T-helper 1 cell treated with Interleukin-12 subunit alpha and Interleukin-12 subunit beta and Interleukin-4 antibody, amounts not matched to agents 30 μg/mL and 1 μg/mL, for 36 hours (primary cell): ENCODE data around the gene SBNO2.

Experiments used
- H3K27ac Mint-ChIP-seq: one replicate; pipeline ENCODE4 v1.8.0; 2021; ENCODE audit warnings: mild to moderate bottlenecking, mixed read lengths
- H3K27me3 Mint-ChIP-seq: one replicate; pipeline ENCODE4 v1.8.0; 2021; ENCODE audit warnings: low read depth, mixed read lengths
- H3K36me3 Mint-ChIP-seq: one replicate; pipeline ENCODE4 v1.8.0; 2021; ENCODE audit warnings: low read depth, mixed read lengths
- H3K4me1 Mint-ChIP-seq: one replicate; pipeline ENCODE4 v1.8.0; 2021; ENCODE audit warnings: low read depth, mixed read lengths
- H3K4me3 Mint-ChIP-seq: one replicate; pipeline ENCODE4 v1.8.0; 2021; ENCODE audit warnings: mild to moderate bottlenecking, moderate library complexity, mixed read lengths
- H3K9me3 Mint-ChIP-seq: one replicate; pipeline ENCODE4 v1.8.0; 2021; ENCODE audit warnings: mixed read lengths

Gene SBNO2

DNA sequence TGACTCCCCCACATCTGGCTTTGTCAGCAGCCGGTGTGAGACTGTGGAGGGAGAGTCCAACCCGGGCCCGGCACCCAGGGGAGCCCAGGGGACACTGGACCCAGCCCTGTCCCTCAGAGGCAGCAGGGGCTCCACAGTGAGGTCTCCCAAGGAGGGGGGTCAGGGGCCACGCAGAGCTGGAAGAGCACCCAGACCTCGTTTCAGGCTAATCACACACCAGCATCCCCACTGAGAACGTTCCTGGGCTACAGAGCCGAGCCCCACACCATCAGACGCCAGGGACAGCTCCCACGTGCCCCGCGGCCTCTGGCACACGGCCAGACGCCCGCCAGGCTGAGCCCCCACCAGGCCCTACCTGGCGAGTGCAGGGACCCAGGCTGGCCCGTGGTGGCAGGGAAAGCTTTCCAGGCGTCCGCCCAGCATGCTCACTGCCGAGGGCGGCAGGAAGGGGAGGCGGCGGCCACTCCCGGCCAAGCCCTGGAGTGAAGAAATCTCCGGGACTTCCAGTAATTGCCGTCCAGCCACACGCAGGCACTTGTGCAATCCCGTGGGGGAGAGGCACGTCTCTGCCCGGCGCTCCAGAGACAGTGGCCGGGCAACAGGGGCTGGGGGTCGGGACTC is 19.2 kb downstream of the SBNO2 start:
- H3K36me3 Mint-ChIP-seq = peaks cover 3% of the 10 kb centered on the region
- H3K9me3 Mint-ChIP-seq = no peaks in the 10 kb centered on the region
- H3K27ac Mint-ChIP-seq = no peak overlapping the region

GRCh38 chr19:1153891-1154730 is 20.0 kb downstream of the SBNO2 start:
- Mint-ChIP-seq H3K4me3 (no peak overlapping the region), H3K36me3 (peaks cover 6% of the 10 kb centered on the region), H3K27me3 (no peaks in the 10 kb centered on the region), H3K9me3 (no peaks in the 10 kb centered on the region), H3K4me1 (peaks cover 2% of the 10 kb centered on the region), H3K27ac (no peak overlapping the region)

More for the DNA sequence above, 19.2 kb downstream of the SBNO2 start:
- no peaks in the 10 kb centered on the region for H3K27me3 Mint-ChIP-seq
- no peaks in the 10 kb centered on the region for H3K4me1 Mint-ChIP-seq
- H3K4me3 Mint-ChIP-seq = no peak overlapping the region

DNA sequence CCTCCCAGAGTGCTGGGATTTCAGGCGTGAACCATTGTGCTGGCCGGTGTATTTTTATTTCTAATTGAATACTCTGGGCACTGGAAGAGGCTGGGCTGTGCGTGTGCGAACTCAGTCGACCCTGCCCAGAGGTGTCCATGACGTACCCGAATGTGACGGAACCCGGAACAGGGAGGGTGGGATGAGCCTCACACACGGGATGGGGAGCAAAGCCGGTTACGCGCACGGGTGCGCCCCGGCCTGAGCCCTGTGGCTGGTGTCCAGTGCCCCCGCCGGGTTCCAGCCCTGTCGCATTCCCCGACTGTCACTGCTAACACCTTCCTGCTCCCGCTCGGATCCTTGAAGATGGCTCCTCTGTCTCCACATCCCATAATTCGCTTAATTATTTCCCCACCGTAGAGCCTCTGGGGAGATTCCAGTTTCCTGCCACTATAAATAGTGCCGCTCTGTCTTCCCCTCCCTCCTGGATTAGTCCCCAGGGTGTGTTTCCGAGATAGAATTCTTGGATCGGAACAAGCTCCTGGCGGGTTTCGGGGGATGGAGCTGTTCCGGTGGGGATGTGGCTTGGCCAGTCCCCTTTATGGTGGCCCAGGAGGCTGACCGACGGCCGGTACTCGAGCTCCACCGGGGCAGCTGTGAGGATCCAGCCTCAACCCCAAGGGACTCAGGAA is 22.0 kb downstream of the SBNO2 start:
- Mint-ChIP-seq H3K4me1 (peaks cover 2% of the 10 kb centered on the region), H3K4me3 (no peak overlapping the region), H3K9me3 (no peaks in the 10 kb centered on the region), H3K27me3 (no peaks in the 10 kb centered on the region), H3K27ac (no peak overlapping the region), H3K36me3 (peaks cover 7% of the 10 kb centered on the region)

DNA sequence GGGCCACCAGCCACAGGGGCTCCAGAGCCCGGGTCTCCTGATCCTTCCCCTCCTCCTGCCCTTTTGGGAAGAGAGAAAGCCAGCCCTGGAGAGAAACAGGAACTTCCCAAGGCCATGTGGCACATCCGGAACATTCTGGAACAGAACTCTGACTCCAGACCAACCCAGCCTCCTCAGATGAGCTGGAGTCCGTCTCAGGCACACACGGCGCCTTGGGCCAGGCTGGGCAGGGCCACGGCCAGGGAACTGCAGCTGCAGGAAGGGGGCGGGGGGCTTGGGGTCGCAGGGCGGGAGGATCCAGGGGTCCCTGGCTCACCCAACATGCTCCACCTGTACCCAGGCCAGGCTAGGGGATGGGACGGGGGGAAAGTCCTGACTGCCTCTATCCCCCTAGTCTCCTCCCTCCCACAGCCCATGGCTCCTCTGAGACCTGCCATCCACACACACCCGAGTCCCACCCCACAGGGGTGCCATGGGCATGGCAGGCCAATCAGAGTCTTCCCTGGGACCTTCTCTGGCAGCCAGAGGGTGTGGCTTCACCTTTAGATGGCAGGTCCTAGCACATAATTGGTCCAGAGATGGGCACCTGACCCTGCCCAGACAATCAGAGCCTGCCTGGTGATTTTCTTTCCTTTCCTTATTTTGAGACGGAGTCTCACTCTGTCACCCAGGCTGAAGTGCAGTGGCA is 22.9 kb downstream of the SBNO2 start:
- H3K9me3 Mint-ChIP-seq = no peaks in the 10 kb centered on the region
- no peaks in the 10 kb centered on the region for H3K27me3 Mint-ChIP-seq
- H3K27ac Mint-ChIP-seq = no peak overlapping the region
- H3K4me1 Mint-ChIP-seq = peaks cover 2% of the 10 kb centered on the region
- H3K36me3 Mint-ChIP-seq = peaks cover 7% of the 10 kb centered on the region
- no peak overlapping the region for H3K4me3 Mint-ChIP-seq

GRCh38 chr19:1150333-1151036 is 23.6 kb downstream of the SBNO2 start:
- Mint-ChIP-seq H3K4me1 (peaks cover 2% of the 10 kb centered on the region), H3K36me3 (peaks cover 8% of the 10 kb centered on the region), H3K27ac (no peak overlapping the region), H3K4me3 (no peak overlapping the region), H3K27me3 (no peaks in the 10 kb centered on the region), H3K9me3 (no peaks in the 10 kb centered on the region)

- Mint-ChIP-seq H3K9me3 (no peaks in the 10 kb centered on the region), H3K27ac (no peak overlapping the region), H3K4me3 (no peak overlapping the region), H3K36me3 (peaks cover 14% of the 10 kb centered on the region), H3K4me1 (peaks cover 2% of the 10 kb centered on the region), H3K27me3 (no peaks in the 10 kb centered on the region)
These were observed 24.6 kb downstream of the SBNO2 start for GRCh38 chr19:1149259-1150045.

- H3K9me3 Mint-ChIP-seq = no peaks in the 10 kb centered on the region
- no peak overlapping the region for H3K4me3 Mint-ChIP-seq
- H3K36me3 Mint-ChIP-seq = peaks cover 23% of the 10 kb centered on the region
- peaks cover 2% of the 10 kb centered on the region for H3K4me1 Mint-ChIP-seq
- no peaks in the 10 kb centered on the region for H3K27me3 Mint-ChIP-seq
- no peak overlapping the region for H3K27ac Mint-ChIP-seq
These were observed 26.0 kb downstream of the SBNO2 start for GRCh38 chr19:1147934-1148549.

GRCh38 chr19:1146858-1147780 is 26.9 kb downstream of the SBNO2 start:
- H3K36me3 Mint-ChIP-seq = peaks cover 26% of the 10 kb centered on the region
- H3K4me1 Mint-ChIP-seq = peaks cover 2% of the 10 kb centered on the region

GRCh38 chr19:1146412-1146699 is 27.7 kb downstream of the SBNO2 start:
- Mint-ChIP-seq H3K4me3 (no peak overlapping the region), H3K27ac (no peak overlapping the region), H3K36me3 (peaks cover 28% of the 10 kb centered on the region), H3K27me3 (no peaks in the 10 kb centered on the region), H3K4me1 (peaks cover 5% of the 10 kb centered on the region), H3K9me3 (peaks cover 5% of the 10 kb centered on the region)

More at GRCh38 chr19:1146858-1147780, 26.9 kb downstream of the SBNO2 start:
- peaks cover under 1% of the 10 kb centered on the region for H3K9me3 Mint-ChIP-seq
- no peak overlapping the region for H3K4me3 Mint-ChIP-seq
- H3K27me3 Mint-ChIP-seq = no peaks in the 10 kb centered on the region
- H3K27ac Mint-ChIP-seq = peak overlapping the region; percentile 39

DNA sequence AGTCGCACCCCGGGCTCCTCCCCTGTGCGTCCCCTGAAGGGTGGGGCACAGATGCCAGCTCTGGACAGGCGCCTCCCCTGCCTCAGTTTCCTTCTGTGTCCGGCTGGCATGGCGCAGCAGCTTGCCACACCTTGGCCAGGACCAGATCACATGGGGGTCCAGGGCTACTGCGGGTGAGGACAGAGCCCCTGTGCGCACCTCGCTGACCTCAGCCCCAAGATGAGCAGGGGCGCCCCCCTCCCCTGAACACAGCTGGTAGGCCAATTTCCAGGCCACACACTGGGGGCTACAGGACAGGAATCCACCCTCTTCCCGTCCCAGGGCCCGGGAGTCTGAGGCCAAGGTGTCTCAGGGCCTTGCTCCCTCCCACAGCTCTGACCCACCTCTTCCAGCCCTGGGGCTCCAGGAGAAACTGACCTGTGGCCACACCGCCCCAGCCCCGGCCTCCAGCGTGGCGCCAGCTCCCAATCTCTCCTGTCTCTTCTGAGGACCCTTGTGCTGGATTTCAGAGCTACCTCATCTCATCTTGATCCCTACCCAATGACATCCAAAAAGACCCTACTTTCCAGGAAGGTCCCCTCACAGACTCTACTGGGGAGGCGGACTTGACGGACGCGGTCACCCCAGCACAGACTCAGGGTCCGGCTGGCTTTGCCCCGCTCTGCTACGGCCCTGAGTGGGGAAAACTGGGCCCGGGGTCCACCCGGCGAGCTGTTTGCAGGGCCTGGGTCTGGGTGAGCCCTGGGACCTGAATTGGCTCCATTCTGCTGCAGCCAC is 28.2 kb downstream of the SBNO2 start:
- no peak overlapping the region for H3K27ac Mint-ChIP-seq
- H3K27me3 Mint-ChIP-seq = no peaks in the 10 kb centered on the region
- H3K4me3 Mint-ChIP-seq = no peak overlapping the region
- peaks cover 5% of the 10 kb centered on the region for H3K4me1 Mint-ChIP-seq
- peaks cover 5% of the 10 kb centered on the region for H3K9me3 Mint-ChIP-seq
- H3K36me3 Mint-ChIP-seq = peaks cover 31% of the 10 kb centered on the region

DNA sequence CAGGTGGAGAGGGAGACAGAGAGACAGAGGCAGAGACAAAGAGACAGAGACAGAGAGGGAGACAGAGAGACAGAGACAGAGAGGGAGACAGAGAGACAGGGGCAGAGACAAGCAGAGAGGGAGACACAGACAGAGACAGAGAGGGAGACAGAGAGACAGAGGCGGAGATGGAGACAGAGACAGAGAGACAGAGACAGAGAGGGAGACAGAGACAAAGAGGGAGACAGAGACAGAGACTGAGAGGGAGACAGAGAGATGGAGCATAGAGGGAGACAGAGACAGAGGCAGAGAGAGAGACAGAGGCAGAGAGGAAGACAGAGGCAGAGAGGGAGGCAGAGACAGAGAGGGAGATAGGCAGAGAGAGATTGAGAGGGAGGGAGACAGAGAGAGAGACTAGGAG is 29.3 kb downstream of the SBNO2 start:
- Mint-ChIP-seq H3K27me3 (no peaks in the 10 kb centered on the region), H3K4me1 (peaks cover 5% of the 10 kb centered on the region), H3K27ac (peak overlapping the region; percentile 74), H3K4me3 (no peak overlapping the region), H3K36me3 (peaks cover 35% of the 10 kb centered on the region), H3K9me3 (peaks cover 5% of the 10 kb centered on the region)

DNA sequence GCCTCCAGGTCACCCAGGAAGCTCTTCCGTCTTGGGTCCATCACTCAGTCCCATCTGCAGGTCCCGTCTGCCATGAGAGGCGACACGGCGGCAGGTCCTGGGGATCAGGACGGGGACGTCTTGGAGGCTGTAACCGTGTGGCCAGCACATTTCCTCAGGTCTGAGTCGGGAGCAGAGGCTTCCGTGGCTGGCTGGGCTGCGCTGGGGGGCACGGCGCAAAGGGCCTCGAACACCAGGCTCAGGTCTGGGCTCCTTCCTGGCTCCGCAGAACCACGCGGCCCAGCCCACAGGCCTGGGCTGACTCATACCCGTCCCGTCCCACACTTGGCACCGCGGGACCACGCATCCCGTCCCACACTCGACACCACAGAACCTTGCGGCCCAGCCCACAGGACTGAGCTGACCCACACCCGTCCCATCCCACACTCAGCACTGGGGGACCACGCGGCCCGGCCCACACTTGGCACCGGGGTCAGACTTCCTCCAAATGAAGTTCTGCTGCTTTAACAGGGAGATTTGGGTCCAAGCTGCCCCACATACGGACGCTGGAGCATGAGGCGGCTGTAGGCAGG is 30.2 kb downstream of the SBNO2 start:
- no peak overlapping the region for H3K27ac Mint-ChIP-seq
- no peak overlapping the region for H3K4me3 Mint-ChIP-seq
- H3K27me3 Mint-ChIP-seq = no peaks in the 10 kb centered on the region
- H3K36me3 Mint-ChIP-seq = peaks cover 38% of the 10 kb centered on the region
- peaks cover 3% of the 10 kb centered on the region for H3K4me1 Mint-ChIP-seq
- peaks cover 5% of the 10 kb centered on the region for H3K9me3 Mint-ChIP-seq
